ENCODE results near the gene PDIA5. TPM values are rescaled to one million over a fixed set of nuclear protein-coding genes. Genes with fewer than 3 reads are reported as not detected.

Gene PDIA5
- total RNA-seq, 1 experiment from 2014 or later = 50.8 TPM

- CTCF ChIA-PET = no interaction called here
Measured at GRCh38 chr3:123021388-123021787, 45.4 kb upstream of the PDIA5 start.

GRCh38 chr3:123021996-123022510, 44.8 kb upstream of the PDIA5 start:
- no peaks in the 10 kb centered on the region for H3K9me3 ChIP-seq (ENCODE audit: control insufficient read depth in 1 of 2, insufficient read depth in 1 of 2, low read depth in 1 of 2, low read length in 2 of 2)
- 0 out of 4 replicates have a peak, but pooled peaks cover 0 to under 1% of the 10 kb centered on the region in 2 experiments for H3K4me1 ChIP-seq (ENCODE audit: control insufficient read depth in 1 of 2, insufficient read depth in 2 of 2, low read length in 2 of 2)
- no peaks in the 10 kb centered on the region for H3K79me2 ChIP-seq (ENCODE audit: insufficient read depth, low read length)
- no peak overlapping the region for H3K4me2 ChIP-seq (ENCODE audit: low read length)
- H4K20me1 ChIP-seq (ENCODE audit: insufficient read depth) = no peaks in the 10 kb centered on the region
- TF ChIP-seq REST (IDR thresholded peaks at IDR 0.05; ENCODE audit: low read depth) (no peak), CBX3 (IDR thresholded peaks at IDR 0.05; ENCODE audit: low read depth) (no peak), TCF7L2 (IDR thresholded peaks at IDR 0.05; ENCODE audit: borderline replicate concordance, extremely low read depth, insufficient read depth, insufficient read length) (no peak), MAX (IDR thresholded peaks at IDR 0.05) (no peak), CTCF (IDR thresholded peaks at IDR 0.05 in 2 of 3, conservative IDR thresholded peaks at IDR 0.05 in 1 of 3; ENCODE audit: borderline replicate concordance in 1 of 3, insufficient read depth in 1 of 3, low read depth in 2 of 3, low read length in 2 of 3) (no peak)
- H3K9me2 ChIP-seq (ENCODE audit: insufficient read depth) = no peaks in the 10 kb centered on the region
- intact Hi-C loops (cut with micrococcal nuclease) = no loop called here
- H3K9ac ChIP-seq (ENCODE audit: low read length) = no peak overlapping the region
- ChIA-PET RAD21 (ENCODE audit: low non-redundant PET in 1 of 2, low total read pairs in 2 of 2, uncharacterized antibody in 2 of 2, unreplicated experiment in 2 of 2) (no interaction called here), CTCF (no interaction called here), POLR2A (no interaction called here)
- H2AFZ ChIP-seq (ENCODE audit: low read depth, low read length, poor library complexity, severe bottlenecking) = no peak overlapping the region
- H3K27ac ChIP-seq (ENCODE audit: low read depth, low read length) = no peak overlapping the region
- BruUV-seq (replicated peaks) = no TSS peak
- no peak overlapping the region for H3K4me3 ChIP-seq (replicated peaks in 1 of 2; ENCODE audit: low read depth in 1 of 2, low read length in 2 of 2)
- DNase-seq (ENCODE audit: low read depth, low spot score) (no peak), ATAC-seq (no peak)
- H3K36me3 ChIP-seq (ENCODE audit: control insufficient read depth in 1 of 2, insufficient read depth in 2 of 2, low read length in 2 of 2) = no peaks in the 10 kb centered on the region
- peaks cover 21% of the 10 kb centered on the region; the same call in 1 of the 2 replicates for H3K27me3 ChIP-seq (ENCODE audit: insufficient read depth, low read length)

More at GRCh38 chr3:123021388-123021787, 45.4 kb upstream of the PDIA5 start:
- DNase-seq (ENCODE audit: low read depth, low spot score) (no peak), ATAC-seq (no peak)
- H3K9me2 ChIP-seq (ENCODE audit: insufficient read depth) = no peaks in the 10 kb centered on the region
- no TSS peak for BruUV-seq (replicated peaks)
- H3K4me2 ChIP-seq (ENCODE audit: low read length) = no peak overlapping the region
- H3K36me3 ChIP-seq (ENCODE audit: control insufficient read depth in 1 of 2, insufficient read depth in 2 of 2, low read length in 2 of 2) = no peaks in the 10 kb centered on the region
- H3K9me3 ChIP-seq (ENCODE audit: control insufficient read depth in 1 of 2, insufficient read depth in 1 of 2, low read depth in 1 of 2, low read length in 2 of 2) = no peaks in the 10 kb centered on the region
- no peak overlapping the region for H2AFZ ChIP-seq (ENCODE audit: low read depth, low read length, poor library complexity, severe bottlenecking)
- no peaks in the 10 kb centered on the region for H3K4me1 ChIP-seq (ENCODE audit: control insufficient read depth in 1 of 2, insufficient read depth in 2 of 2, low read length in 2 of 2)
- H4K20me1 ChIP-seq (ENCODE audit: insufficient read depth) = no peaks in the 10 kb centered on the region
- TF ChIP-seq EZH2phosphoT487 (IDR thresholded peaks at IDR 0.05; ENCODE audit: borderline replicate concordance) (no peak), CEBPB (IDR thresholded peaks at IDR 0.05; ENCODE audit: low read depth) (no peak)
- H3K27me3 ChIP-seq (ENCODE audit: insufficient read depth, low read length) = peaks cover 21% of the 10 kb centered on the region; the same call in 1 of the 2 replicates
- intact Hi-C loops (cut with micrococcal nuclease) = no loop called here
- no peak overlapping the region for H3K4me3 ChIP-seq (replicated peaks in 1 of 2; ENCODE audit: low read depth in 1 of 2, low read length in 2 of 2)
- no peak overlapping the region for H3K27ac ChIP-seq (ENCODE audit: low read depth, low read length)
- ChIA-PET POLR2A (no interaction called here), RAD21 (ENCODE audit: low non-redundant PET in 1 of 2, low total read pairs in 2 of 2, uncharacterized antibody in 2 of 2, unreplicated experiment in 2 of 2) (no interaction called here)
- H3K79me2 ChIP-seq (ENCODE audit: insufficient read depth, low read length) = no peaks in the 10 kb centered on the region
- H3K9ac ChIP-seq (ENCODE audit: low read length) = no peak overlapping the region

All from HCT116 (cell line).